Measurements from ENCODE around the gene GPN1.
"Not testable (repeated sequence)": the region's sequence is repeated elsewhere in the genome, so short reads cannot be mapped to it uniquely, and the experiment has no call there.

Gene GPN1

DNA sequence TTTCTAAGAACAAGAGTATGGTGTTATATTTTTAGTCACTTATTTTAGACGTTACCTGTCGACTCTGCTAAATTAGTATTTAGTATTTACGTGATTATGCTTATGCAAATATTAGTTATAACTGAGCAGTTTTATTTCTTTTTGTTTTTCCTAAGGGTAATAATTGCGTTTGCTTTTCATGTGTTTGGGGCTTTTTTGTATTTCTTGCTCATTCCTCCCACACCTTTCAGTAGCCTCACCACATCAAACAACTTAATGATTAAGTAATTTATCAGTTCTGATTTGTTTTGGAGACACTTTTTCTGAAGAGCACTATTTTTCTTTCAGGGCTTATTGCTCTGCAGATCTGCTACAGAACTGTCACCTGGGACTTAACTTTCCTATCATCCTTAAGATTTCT lies 42.4 kb downstream of the GPN1 start:
- DNase-seq (ENCODE audit: low read depth in 3 of 3): no peak

DNA sequence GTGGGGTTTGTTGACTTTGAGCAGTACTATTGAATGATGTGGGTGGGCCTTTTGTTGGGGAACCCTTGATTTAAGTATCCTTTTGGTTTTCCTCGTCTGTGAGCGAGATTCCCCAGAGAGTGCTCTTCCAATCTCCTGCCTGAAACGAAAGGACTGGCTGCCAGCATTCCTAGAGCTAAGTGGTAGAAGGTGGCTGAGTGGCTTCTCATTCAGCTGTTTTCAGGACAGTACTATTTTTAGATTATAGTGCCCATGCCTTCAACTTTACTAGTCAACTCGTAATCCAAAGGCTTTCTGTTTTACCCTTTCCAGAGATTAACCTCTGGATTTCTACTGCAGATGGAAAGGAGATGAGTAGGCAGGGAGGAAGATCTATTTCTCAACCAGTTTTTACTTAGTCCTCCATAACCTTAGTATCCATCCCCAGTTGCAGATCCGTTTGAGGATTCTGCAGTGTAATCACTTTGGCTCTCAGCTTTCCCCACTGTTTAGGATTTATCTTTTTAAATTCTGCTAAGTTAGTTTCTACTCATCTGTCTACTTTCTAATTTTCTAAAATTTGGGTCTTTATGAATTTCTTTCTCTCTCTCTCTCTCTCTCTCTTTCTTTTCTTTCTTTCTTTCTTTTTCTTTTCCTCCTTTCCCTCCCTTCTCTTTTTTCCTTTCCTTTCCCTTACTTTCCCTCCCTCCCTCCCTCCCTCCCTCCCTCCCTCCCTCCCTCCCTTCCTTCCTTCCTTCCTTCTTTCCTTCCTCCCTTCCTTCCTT lies 44.1 kb downstream of the GPN1 start:
- DNase-seq (ENCODE audit: low read depth in 3 of 3): no peak

DNA sequence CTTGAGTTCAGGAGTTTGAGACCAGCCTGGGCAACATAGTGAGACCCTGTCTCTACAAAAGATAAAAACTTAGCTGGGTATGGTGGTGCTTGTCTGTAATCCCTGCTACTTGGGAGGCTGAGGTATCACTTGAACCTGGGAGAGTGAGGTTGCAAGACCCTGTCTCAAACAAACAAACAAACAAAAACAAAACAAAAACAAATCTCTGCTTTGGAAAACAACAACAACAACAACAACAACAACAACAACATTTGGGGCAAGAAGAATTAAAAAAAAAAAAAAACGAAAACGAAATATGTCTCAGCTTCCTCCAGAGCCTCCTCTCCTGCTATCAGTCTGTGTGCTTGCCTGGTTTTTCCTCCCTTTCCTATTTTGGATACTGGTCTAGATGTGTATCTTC lies 51.7 kb downstream of the GPN1 start:
- DNase-seq (ENCODE audit: low read depth in 3 of 3): no peak

DNA sequence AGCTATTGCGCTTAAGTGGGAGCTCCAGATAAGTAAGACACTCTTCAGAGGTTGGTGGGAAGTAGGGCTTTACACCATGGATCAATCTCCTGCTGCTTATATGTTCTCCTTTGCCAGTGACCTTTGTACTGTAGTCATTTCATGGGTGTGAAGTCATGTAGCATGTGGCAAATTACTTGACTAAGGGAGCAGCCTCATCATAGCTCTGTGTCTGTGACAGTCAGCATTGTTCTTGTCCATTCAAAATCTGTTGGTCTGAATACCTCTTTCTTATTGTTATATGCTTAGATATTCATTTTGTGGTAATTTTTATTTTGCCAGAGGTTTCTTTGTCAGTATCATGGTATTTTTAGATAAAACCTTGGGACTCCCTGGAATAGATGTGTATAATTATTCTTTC lies 53.0 kb downstream of the GPN1 start:
- DNase-seq (ENCODE audit: low read depth in 3 of 3): no peak

DNA sequence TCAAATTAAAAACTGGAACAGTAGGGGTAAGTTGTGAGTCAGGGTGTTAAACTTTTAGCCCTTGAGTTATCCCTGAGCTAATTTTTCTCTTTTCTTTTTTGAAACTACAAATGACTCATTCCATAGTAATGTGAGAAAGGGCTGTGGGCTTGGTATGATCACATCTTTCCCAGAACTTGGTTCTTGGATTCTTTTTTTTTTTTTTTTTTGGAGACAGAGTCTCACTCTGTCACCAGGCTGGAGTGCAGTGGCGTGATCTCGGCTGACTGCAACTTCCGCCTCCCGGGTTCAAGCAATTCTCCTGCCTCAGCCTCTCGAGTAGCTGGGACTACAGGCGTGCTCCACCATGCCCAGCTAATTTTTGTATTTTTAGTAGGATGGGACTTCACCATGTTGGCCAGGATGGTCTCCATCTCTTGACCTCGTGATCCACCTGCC lies 53.5 kb downstream of the GPN1 start:
- not testable (repeated sequence) for DNase-seq (ENCODE audit: low read depth in 3 of 3)

DNA sequence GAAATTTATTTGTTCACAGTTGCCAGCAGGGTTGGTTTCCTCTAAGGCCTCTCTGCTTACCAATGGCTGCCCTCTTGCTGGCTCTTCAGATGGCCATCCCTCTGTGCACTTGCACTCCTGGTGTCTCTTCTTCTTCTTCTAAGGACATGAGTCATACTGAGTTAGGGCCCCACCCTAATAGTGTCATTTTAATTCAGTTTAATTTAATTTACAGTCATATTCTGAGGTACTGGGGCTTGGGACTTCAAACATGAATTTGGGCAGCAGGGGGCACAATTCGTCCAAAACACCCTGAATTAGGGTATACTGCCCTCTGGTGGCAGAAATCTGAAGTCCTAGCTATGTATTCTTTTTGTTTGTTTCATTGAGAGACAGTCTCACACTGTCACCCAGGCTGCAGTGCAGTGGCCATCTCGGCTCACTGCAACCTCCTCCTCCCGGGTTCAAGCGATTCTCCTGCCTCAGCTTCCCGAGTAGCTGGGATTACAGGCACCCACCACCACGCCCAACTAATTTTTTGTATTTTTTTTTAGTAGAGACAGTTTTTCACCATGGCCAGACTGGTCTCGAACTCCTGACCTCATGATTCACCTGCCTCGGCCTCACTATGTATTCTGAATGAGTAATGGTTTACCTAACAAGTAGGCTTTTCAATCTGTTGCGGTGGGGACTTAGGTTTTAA lies 54.7 kb downstream of the GPN1 start:
- peak; percentile 68 to 94 (median 89) for DNase-seq (ENCODE audit: low read depth in 3 of 3)

DNA sequence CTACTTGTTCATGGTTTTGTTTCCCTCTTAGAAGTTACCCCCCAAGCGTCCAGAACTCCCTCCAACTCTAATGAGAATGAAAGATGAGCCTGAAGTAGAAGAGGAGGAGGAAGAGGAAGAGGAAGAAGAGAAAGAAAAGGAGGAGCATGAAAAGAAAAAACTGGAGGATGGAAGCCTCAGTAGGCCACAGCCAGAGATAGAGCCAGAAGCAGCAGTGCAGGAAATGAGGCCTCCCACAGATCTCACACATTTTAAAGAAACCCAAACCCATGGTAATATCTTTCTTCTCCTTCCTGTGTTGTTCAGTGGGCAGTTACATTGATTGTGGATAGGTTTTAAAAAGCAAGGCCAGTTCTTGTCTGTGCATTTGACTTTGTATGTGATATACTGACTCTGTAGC lies 56.2 kb downstream of the GPN1 start:
- not testable (repeated sequence) for DNase-seq (ENCODE audit: low read depth in 3 of 3)

DNA sequence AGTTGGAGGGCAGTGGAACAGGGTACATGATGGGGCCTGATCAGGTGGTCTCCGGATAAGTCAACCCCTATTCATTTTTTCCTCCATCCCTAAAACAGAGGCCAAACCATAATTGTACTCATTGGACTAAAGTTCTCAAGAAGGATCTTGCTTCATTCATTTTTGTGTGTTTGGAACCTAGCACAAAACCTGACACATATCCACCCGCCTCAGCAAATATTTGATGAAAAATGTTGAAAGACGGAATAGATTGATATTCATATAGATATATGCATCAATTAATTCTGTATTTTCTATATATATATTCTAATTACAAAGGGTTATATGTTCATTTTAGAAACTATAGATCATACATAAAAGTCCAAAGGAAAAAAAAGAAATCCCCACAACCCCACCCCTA lies 56.7 kb downstream of the GPN1 start:
- DNase-seq (ENCODE audit: low read depth in 3 of 3): no peak

DNA sequence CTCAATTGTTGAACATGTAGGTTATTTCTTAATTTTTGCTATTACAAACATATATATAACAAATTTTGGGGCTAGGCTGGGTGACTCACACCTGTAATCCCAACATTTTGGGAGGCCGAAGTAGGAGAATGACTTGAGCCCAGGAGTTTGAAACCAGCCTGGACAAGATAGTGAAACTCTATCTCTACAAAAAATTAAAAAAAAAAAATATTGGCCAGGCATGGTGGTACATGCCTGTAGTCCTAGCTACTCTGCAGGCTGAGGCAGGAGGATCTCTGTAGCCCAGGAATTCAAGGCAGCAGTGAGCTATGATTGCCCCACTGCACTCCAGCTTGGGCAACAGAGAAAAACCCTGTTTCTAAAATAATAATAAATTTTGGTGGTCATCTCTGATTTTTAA lies 58.4 kb downstream of the GPN1 start:
- no peak for DNase-seq (ENCODE audit: low read depth in 3 of 3)

DNA sequence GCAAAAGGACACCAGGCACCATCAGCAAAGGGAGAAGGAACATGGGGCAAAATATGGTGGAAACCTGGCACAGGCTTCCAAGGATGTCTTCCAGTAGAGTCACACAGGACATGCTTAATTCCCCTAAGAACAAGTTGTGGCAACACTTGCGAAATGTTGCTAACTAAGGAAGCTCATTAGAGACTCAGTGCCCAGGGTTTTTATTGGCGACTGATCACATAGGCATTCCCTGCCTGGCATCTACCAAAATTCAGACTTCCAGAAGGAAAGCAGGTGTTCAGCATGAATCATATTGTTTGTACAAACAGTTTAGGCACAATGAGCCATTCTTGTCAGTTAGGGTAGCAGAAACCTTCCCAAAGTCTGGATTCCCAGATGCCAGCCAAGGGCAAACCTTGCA lies 60.6 kb downstream of the GPN1 start:
- DNase-seq (ENCODE audit: low read depth in 3 of 3): no peak

DNA sequence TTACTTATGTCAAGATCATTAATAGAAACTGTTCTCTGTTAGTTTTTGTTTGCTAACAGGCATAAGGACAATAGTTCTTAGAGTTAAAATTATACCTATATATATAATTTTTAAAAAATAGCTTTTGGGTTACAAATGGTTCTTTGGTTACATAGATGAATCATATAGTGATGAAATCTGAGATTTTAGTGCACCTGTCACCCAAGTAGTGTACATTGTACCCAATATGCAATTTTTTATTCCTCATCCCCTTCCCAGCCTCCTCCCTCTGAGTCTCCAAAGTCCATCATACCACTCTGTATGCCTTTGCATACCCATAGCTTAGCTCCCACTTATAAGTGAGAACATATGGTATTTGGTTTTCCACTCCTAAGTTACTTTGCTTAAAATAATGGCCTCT lies 61.2 kb downstream of the GPN1 start:
- no peak for DNase-seq (ENCODE audit: low read depth in 3 of 3)

DNA sequence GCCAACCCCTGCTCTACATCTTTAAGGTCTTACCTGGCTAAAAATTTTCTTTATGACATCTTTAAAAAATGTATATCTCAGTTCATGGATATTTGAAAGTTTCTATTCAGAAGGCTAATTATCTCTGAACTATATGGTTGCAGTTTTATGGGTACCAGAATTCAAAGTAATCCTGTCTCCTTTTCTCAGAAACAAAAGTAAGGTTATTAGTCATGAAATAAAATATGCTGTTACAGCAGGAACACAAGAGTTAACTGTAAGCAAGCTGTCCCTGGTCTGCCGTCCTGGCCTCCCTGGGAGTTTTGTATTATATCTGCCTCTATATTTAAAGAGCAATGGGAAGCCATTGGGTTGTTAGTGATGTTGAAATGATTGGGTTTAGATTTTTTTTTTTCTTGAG lies 68.8 kb downstream of the GPN1 start:
- DNase-seq (ENCODE audit: low read depth in 3 of 3): no peak

Measured in stimulated activated CD4-positive, alpha-beta T cell treated with anti-CD3 and anti-CD28 coated beads, TNF-alpha, amount 100 ng/mL, for 48 hours (primary cell).